T-helper 2 cell treated with Interferon-gamma antibody and Interleukin-4, amounts not matched to agents 100 ng/mL and 5 ng/mL, for 36 hours (primary cell): ENCODE measurements around the gene UBA7. TPM values are rescaled to one million over a fixed set of nuclear protein-coding genes. Genes with fewer than 3 reads are reported as not detected.

ENCODE experiments used
- intact Hi-C: fragments of 100-400 bp; cut with micrococcal nuclease; formaldehyde crosslinking; loops from one replicate; pipeline ENCODE4 v1.15.1; 2023
- total RNA-seq: library from RNA; stranded (reverse); gene quantifications from 2 replicates; pipeline ENCODE4 v1.2.3, GENCODE V29; 2022

Gene UBA7
- total RNA-seq, 1 donor from 2014 or later: 213 TPM

DNA sequence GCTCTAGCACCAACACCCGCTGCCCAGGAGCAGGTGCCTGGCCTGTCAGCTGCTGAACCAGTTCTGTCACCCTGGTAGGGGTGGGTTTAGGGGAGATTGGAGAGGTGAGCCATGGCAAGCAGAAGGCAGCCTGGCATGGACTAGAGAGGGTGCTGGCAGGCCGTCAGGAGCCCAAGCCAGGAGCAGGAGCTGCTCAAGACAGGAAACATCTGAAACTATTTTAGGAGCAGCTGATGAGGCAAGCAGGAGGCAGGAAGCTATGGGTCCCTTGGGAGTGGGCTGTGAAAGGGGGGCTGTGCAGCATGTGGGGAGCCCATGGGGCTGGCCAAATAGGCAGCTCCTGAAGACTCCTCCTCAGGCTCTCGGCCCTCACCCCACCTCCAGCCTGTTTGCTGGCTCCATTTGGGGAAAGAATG is 8.4 kb downstream of the UBA7 start:
- intact Hi-C loops: no loop called here

DNA sequence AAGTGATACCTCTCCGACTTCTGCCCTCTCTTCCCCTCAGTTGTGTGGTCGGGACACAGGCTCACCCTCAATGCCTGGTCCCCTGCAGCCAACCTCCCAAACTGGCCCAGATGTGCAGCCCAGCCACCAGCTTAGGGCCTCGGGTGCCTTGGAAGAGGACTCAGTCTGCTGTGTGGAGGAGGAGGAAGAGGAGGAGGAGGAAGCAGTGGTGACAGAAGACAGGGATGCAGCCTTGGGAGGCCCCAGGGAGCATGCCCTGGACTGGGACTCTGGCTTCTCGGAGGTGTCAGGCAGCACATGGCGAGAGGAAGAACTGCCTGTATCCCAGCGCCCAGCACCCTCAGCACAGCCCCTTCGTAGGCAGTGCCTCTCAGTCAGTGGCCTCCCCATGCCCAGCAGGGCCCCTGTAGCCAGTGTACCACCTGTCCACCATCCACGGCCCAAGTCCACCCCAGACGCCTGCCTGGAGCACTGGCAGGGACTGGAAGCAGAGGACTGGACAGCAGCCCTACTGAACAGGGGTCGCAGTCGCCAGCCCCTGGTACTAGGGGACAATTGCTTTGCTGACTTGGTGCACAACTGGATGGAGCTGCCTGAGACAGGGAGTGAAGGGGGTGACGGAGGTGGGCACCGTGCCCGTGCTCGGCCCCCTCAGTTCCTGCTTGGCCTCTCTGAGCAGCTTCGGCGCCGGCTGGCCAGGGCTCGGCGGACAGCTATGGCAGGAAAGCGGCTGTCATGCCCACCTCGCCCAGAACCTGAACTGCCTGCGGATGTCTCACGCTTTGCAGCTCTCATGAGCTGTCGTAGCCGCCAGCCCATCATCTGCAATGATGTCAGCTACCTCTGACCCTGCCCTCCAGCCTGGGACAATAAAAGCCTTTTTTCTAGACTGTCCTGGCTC is 9.4 kb downstream of the UBA7 start:
- intact Hi-C loops: no loop called here

DNA sequence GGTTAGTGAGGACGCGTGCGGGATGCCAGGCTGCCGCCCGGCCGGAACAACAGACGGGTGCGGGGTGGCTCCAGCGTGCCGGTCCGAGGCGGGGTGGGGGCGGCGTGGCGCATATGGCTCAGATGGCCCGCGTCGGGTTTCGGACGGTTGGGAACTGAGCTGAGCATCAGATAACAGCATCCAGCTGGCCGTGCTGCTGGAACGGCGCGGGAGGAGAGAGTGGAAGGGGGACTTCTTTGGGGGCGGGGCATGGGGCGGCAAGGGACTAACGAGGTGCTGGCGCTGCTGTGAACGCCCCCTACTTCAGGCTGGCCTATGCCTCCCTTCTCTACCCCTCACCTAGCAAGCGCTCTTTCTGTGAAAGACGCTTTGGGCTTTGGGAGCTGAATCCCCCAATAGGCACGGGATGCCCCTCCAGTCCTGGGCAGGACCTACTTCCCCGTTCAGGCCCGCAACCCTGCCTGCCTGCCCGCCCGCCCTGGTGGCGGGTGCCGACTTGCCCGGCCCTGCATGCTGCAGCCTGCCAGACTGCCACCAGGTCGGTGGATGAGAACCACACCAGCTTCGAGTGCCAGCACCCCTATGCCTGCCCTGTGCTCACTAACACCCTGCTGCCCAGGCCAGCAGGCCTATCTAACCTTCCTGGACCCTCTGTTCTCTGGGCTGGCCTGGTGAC is 10.2 kb downstream of the UBA7 start:
- intact Hi-C loops: loop anchor here (2.0 kb wide), 1 partner anchor 285 kb away; the partner anchor contains the start of gene RBM5

DNA sequence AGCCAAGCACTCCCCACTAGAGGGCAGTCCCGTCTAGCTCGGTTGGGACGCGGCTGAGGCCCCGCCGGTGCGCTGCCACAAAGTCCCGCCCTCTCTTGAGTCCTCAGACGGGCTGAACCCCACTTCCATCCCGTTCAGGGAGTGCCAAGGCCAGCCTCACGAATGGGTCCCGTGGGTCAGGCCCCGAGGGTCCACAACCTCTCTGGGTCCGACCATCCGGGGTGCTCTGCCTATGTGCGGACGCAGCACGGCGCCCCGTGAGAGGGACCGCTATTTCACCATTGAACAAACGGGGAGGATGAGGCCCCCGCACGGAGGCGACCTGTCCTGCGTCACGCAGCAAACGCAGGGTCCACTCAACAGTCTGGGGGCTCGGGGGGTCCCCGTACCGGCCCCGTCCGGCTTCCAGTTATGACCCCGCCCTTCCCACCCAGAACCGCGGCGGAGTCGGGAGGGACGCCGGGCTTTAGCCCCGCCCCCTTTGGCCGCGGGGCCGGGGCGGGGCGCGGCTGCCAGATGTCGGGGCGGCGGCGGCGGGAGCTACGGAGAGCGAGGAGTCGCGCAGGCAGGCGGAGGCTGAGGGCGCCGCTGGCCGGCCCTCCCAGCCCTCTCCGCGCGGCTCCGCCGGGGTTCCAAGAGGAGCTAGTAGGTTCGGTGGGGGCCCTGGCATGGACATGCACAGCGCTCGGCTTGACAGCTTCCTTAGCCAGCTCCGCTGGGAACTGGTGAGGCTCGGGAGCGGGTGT is 10.9 kb downstream of the UBA7 start, which contains the start of gene INKA1:
Gene INKA1 (plus strand): TSS at position 543 of the 746 bp plus-strand sequence. CDS start 132 bp downstream, at position 675.
- intact Hi-C loops: loop anchor here (1.0 to 2.0 kb wide), 5 partner anchors 17 to 286 kb away; partner anchors contain the start of genes IP6K1 and RBM5

DNA sequence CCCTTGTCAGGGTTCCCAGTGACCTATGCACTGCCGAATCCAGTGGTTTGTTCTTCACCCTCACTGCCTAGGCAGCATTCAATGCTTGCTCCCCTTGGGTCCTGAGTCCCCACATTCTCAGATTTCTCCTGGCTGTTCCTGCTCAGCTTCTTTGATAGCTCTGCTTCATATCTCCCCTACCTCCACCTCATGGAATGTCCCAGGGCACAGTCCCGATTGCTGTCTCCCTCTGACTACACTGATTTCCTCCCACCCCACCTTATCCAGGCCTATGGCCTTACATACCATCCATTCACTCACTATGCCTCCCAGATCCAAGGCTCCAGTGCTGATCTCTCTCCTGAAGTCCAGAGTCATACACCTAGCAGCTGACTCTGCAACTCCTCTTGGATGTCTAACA is 12.6 kb downstream of the UBA7 start:
- intact Hi-C loops: no loop called here

DNA sequence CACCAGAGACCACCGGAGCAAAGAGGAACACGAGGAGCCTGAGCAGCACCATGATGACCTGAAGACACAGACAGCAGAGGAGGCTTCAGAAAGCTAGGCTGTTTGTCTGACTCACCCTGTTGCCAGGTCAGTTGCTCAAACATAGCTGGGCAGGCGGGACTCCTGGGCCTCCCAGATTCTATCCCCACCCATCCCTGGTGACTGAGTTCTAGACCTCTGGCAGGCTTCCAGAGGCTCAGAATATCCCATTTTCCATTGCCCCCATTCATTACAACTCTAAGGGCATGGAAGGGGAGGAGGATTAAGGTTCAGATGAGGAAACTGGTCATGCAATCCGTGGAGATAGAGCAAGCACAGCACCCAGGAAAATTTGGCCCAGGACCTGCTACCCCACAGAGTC is 14.0 kb downstream of the UBA7 start, which contains the start of gene CDHR4:
Gene CDHR4 (minus strand): TSS at position 113 of the 400 bp plus-strand sequence. CDS start 61 bp downstream, at position 52.
- intact Hi-C loops: no loop called here

DNA sequence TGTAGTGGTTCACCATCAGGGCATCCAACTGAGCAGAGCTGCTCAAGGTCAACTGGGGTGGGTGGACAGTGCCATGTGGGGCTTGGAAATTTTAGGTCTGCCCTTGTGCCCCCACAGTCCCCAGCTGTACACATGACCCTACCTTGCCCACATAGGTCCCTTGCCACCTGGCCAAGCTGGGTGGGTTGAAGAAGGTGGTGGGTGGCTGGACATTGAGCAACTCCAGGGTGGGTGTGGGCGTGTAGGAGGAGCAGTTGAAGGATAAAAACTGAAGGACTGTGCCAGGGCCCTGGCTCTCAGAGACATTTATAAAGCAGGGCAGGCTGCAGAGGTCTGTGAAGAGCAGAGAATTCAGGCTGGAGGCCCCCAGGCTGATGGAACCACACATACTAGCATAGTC is 14.6 kb downstream of the UBA7 start:
- intact Hi-C loops: no loop called here

DNA sequence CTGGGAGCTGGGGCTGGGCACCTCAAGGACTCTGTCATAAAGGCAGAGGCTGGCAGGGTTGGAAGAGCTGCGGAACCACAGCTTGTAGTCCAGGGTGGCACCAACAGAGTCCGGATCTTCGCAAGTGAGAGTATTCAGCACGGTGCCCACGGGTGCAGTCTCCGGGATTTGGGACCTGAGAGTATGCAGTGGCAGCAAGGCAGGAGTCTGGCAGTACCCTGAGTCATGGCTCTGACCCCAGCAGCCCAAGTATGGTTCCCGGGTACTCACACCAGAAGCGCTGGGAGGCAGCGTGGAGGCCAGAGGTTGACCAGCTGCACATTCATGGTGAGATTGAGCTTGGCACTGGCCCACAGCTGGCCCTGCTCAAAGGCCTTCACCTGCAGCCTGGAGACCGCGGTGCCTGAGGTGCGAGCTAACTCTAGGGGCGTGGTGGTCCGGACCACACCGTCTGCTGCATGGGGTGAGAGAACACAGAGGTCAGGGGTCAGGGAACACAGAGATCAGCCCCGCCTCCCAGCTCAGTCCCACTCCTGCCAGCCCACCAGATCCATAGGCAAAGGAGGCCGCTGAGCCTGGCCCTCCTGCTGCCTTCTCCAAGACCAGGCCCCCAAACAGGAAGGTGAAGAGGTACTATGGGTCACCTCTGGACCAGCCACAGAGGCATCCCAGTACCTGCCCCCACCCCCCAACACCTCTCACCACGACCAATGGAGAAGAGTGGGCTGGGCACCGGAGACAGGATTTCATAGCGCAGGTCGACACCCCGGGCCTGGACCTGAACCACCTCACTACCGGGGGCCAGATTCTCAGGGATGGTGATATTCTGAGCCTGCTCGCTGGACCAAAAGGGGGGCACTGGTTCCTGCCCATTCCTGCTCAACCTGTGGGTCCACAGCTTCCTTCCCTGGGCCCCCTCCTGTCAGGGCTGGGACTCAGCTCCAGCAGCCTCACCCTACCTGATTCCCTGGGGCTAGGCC is 18.5 kb downstream of the UBA7 start:
- intact Hi-C loops: no loop called here

DNA sequence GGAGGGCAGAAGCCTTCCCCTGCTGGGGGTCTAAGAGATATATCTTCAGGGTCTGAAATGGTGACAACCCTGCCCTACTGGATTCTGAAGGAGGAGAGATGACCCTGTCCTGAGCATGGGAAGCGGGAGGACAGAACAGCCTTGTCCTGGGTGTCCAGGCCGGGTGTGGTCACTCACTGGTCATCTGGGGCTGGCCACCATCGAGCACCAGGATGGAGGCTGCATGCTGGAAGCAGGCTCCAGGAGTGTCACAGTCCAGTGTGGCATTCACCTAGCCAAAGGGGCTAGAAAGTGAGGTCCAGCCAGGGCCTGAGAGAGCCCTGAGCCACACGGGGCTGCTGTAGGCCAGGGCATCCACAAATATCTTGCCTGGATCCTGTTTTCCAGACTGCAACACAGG is 19.3 kb downstream of the UBA7 start:
- intact Hi-C loops: no loop called here

DNA sequence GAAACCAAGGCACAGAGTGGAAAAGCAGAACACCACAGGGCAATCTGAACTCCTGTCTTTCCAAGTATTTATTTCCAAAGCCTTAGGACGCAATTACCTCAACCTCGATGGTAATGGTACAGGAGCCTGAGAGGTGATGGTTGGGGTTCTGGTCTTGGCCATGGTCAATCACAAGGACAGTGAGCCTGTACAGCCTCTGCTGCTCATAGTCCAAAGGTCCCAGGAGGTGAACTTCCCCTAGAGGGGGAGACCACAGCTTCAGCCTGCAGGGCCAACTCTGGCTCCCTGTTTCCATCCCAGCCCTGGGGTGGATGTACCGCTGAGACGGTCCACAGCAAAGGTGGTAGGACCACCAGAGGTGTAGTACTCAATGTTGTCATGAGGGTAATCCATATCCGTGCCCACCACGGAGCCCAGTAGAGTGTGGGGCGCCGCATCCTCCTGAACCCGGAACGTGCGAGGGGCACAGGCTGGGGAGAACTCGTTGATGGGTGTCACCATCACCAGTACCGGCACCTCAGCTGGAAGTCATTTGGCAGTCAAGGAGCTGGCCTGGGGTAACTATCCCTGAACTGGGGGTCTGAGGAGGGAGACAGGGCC is 20.2 kb downstream of the UBA7 start:
- intact Hi-C loops: no loop called here

DNA sequence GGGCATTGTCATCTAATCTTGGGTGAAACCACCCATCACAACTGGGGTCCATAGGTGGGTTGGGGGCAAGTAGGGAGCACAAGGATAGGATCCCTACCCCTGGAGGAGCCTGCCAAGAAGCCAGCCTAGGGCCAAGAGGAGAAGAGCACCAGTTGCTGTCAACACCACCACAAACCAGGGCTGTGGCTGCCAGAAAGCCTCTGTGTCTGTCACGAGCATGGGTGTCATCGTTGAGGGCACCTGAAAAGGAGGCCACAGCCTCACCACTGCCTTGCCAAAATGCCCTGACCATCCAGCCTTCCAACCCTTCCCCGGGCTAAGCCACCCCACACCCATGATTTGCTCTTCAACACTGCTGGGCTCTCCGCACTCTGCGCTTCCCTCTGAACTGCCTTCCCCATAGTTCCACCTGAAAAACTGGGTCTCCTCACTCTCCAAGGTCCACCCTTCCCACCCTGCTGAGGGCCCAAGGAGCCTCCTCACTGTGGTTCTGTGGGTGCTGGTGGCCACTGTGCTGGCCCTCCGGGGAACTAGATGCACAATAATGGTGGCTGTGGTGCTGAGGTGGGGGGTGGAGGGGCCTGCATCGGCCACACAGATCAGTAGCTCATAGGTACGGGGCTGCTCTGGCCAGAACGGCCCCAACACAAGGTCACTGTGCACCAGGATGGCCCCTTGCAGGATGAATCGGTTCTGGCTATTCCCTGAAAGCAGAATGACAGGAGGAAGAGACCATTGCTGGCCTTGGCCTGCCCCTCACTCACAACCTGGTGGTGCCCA is 21.2 kb downstream of the UBA7 start:
- intact Hi-C loops: no loop called here

DNA sequence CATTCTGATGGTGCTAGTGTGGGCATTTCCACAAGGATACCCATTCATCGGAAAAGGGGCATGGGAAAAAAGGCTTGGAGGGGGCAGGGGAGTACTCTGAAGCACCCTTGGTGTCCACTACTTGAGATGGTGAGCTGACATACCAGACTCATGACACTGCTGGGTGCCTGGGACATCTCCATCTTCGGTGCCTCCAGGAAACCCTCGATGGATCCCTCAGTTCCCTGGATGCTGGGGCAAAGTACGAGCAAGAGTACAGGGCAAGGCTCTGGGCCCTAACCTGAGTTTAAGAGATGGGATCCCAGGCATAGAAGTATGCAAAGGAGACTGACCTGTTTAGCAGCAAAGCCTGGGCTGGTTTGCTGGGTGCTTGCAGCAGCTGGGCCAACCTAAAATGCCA is 22.2 kb downstream of the UBA7 start:
- intact Hi-C loops: no loop called here

DNA sequence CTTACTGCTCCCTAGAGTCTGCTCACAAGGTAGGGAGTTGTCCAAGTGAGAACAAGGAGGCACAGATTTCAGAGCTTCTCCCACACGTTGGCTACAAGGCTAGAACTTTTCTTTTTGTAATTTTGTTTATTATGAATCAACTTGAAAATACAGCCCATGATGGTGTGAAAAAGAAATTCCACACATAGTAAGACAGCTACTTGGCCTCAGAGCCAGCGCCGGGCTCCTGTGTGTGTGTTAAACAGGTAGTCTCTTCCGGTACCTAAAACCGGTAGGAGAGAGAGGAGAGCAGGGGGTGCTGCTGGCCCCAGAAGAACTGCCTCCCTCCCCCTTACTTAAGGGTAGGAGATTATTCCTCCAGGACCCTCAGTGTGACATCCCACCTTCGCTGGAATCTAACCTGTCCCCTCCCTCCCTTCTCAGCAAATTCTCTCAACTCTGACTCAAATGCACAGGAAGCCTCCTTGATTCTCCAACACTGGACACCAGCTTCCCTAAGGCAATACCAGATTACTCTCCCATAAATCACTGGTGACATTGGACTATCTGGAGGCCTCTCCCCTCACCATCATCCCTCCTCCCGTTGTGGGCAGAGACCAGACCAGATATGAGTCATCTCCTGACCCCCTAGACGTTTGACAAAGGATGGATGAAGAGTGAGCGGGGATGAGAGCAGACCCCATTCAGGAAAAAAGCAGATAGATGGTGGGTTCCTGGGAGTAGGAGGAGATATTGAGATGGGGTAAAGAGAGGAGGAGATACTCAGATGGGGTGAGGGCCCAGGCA is 22.9 kb downstream of the UBA7 start:
- intact Hi-C loops: no loop called here

DNA sequence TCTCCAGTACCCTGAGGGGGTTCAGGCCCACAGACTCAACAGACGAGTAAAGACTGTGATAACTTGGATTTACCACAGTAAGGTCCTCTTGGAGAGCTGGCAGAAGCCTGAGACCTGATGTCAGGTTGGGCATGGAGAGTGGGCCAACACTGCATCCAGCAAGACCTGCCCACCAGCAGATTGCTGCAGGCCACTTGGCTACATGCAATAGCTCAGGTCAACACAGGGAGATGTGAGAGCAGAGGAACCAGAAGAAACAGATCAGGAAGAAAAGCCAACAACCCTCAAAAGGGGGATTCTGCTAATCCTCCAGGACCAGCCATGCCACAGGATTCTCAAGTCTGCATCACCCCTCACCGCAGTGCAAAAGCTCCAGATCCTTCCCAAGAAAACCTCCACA is 25.7 kb downstream of the UBA7 start:
- intact Hi-C loops: loop anchor here (5.0 kb wide), 1 partner anchor 69 kb away; the partner anchor contains the start of gene TRAIP

DNA sequence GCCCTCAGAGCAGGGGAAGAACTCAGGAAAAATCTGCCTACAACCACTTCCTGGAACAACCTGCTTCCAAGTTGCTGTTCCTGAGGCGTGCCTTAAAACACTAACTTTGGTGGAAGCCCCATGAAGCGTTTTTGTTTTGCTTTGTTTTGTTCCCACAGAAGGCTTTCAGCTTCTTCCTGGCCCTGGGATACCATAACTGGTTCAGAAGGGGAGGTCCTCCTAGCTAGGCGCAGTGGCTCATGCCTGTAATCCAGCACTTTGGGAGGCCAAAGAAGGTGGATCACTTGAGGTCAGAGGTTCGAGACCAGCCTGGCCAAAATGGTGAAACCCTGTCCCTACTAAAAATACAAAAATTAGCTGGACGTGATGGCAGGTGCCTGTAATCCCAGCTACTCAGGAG is 26.2 kb downstream of the UBA7 start:
- intact Hi-C loops: loop anchor here (5.0 kb wide), 1 partner anchor 70 kb away; the partner anchor contains the start of gene TRAIP

DNA sequence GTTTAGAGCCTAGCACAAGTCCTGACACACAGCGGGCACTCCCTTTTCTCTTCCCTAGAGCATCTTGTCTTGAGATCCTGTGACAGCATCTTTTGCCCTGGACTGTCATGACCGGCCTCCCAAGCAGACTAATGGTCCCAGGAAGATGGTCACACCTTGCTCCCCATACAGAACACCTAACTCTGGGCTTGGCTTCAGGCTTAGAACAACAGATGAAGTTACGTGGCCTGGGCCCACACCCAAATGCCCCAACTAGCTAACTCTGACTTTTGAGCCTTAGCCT is 26.6 kb downstream of the UBA7 start:
- intact Hi-C loops: loop anchor here (5.0 kb wide), 1 partner anchor 70 kb away; the partner anchor contains the start of gene TRAIP

DNA sequence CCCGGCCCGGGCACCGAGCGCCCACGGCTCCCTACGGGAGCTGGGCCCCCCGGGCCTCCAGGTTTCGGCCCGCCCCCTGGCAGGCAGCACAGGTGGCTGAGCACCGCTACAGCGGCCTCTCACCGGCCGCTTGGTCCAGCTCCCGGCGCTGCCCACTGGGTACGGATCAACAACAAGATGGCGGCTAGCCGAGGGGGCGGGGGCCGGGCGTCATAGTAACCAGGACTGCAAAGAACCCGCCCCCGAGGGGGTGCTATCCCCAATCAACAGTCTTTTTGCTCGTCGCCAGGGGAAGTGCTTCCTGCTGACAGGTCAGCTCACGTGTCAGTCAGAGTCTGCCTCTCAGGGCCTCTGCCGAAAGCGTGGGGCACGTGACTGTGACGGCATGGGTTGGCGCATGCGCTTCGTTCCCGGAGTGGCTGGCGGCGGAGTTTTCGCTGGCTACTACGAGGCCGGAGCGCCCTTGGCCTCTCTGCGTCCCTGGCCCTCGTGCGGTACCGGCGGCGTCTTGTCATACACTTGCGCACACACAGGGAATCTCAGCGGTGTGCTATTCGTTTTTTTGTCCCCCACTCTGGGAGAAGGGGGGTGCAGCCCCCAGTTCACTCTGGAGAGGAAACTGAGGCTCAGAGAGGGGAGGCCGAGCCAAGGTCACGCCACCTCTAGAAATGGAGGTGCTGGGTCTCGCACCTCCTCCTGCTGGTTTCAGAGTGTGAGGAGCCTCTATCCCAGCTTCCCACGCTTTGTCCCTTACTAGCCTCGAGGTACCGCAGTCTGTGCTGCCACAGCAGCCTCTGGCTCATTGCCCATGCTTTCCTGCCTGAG is 27.2 kb downstream of the UBA7 start, which contains the start of gene IP6K1:
Gene IP6K1 (minus strand): TSS at position 186 of the 825 bp plus-strand sequence. CDS start 38,502 bp downstream, outside the sequence.
- intact Hi-C loops: loop anchor here (1.0 to 5.0 kb wide), 4 partner anchors 16 to 153 kb away; partner anchors contain the start of gene TRAIP
